WTC11 (cell line): Measurements from ENCODE around the gene DHX29.

Experiments
- JUN ChIP-seq: sonication (generic); formaldehyde crosslinking; IDR thresholded peaks from 2 replicates; pipeline ENCODE4 v1.8.0; 2023; ENCODE audit warnings: mild to moderate bottlenecking, missing genetic modification reagents
- SMAD4 ChIP-seq: sonication (generic); formaldehyde crosslinking; IDR thresholded peaks from 2 replicates; pipeline ENCODE4 v1.8.0; 2022; ENCODE audit warnings: mild to moderate bottlenecking, missing genetic modification reagents
- TEAD1 ChIP-seq: sonication (generic); formaldehyde crosslinking; IDR thresholded peaks from 2 replicates; pipeline ENCODE4 v1.8.0; 2022; ENCODE audit warnings: mild to moderate bottlenecking, missing genetic modification reagents
- TF ChIP-seq, protein P1 (sequence below): fragments of 200-600 bp; IDR thresholded peaks from 2 replicates; pipeline ENCODE4 v1.8.0; 2022; ENCODE audit warnings: antibody characterized with exemption

- TF ChIP-seq, protein P1, sequence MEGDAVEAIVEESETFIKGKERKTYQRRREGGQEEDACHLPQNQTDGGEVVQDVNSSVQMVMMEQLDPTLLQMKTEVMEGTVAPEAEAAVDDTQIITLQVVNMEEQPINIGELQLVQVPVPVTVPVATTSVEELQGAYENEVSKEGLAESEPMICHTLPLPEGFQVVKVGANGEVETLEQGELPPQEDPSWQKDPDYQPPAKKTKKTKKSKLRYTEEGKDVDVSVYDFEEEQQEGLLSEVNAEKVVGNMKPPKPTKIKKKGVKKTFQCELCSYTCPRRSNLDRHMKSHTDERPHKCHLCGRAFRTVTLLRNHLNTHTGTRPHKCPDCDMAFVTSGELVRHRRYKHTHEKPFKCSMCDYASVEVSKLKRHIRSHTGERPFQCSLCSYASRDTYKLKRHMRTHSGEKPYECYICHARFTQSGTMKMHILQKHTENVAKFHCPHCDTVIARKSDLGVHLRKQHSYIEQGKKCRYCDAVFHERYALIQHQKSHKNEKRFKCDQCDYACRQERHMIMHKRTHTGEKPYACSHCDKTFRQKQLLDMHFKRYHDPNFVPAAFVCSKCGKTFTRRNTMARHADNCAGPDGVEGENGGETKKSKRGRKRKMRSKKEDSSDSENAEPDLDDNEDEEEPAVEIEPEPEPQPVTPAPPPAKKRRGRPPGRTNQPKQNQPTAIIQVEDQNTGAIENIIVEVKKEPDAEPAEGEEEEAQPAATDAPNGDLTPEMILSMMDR, result no peak
- TF ChIP-seq TEAD1 (CRISPR knock-in tag), result no peak
- TF ChIP-seq SMAD4 (CRISPR knock-in tag), result no peak
- no peak for TF ChIP-seq JUN
Observed at GRCh38 chr5:55327281-55327680, 19.8 kb upstream of the DHX29 start.
